HS-27A (cell line): ENCODE data around the gene TMEM51.

ENCODE experiments used
- DNase-seq: peaks from one replicate; pipeline ENCODE4 v3.0.0-alpha.2; 2012; ENCODE audit warnings: low read depth, missing footprints

Gene TMEM51

GRCh38 chr1:15153184-15153841 lies at the start of gene TMEM51:
TMEM51 (plus strand) TSS chr1:15153747; CDS start chr1:15215088, 61,341 bp downstream.
- DNase-seq = no peak

DNA sequence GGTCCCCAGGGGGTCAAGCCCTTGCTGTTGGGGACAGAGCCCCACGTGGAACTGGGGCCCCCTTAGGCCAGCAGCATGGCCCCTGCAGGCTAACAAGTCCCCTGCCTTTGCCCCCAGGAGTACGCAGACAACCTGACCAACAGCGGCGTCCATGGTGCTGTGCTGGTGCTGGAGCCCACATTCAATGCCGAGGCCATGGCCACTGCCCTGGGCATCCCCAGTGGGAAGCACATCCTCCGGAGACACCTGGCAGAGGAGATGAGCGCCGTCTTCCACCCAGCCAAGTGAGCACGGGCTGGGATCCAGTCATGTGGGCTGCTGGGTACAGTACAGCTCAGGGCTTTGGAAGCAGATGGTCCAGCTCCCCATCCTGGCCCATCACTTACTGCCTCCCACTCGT lies 49.6 kb upstream of the TMEM51 start:
- DNase-seq = no peak

DNA sequence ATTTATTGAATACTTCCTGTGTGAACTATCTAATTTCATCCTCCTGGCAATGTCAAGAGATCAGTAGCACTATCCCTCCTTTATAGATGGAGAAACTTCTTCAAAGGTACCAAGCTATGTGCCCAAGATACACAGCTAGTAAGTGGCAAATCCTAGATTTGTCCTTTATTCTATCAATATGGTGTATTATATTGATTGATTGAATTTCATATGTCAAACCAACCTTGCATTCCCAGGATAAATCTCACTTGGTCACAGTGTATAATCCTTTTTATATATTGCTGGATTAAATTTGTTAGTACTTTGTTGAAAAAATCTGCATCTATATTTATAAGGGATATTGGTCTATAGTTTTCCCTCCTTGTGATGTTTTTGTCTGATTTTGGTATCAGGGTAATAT lies 48.8 kb upstream of the TMEM51 start:
- DNase-seq = no peak

DNA sequence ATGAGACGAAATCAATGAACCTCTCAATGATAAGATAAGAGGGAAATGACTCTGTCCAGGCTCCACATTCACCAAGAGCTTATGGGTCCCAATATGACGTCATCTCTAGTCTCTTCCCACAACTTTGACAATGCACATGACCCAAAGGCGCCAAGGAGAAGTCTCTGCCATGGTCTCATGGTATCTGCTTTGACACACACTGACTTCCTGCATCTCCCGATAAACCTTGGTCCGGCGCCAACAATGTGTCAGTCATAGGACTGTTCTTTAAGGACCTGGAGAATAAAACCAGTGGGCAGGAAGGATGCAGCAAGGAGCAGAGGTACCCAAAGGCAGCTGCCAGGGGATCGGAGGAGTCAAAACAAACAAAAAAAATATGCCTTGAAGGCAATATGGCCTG lies 46.9 kb upstream of the TMEM51 start:
- DNase-seq = no peak

- no peak for DNase-seq
Measured at GRCh38 chr1:15107058-15107687, 46.4 kb upstream of the TMEM51 start.

GRCh38 chr1:15107911-15108310 lies 45.6 kb upstream of the TMEM51 start:
- no peak for DNase-seq

- no peak for DNase-seq
Measured at GRCh38 chr1:15110128-15110866, 43.2 kb upstream of the TMEM51 start.

GRCh38 chr1:15110867-15111230 lies 42.7 kb upstream of the TMEM51 start:
- no peak for DNase-seq

DNA sequence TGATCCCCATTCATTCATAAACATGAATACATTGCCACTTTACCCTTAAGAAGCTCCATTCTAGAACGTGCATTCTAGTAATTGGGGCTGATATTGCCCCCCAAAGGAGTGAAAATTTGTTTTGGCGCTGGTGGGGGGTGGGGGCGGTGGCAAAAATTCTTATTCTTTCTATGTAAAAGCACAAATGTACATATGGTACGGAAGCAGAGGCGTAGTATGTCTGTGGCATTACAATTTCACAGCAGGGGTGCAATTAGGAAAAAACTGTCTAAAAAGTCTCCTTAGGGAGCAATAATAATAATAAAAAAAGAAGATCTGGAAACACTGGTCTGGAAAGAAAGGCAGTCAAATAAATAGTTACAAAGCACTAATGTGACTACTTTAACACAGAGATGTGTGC lies 40.4 kb upstream of the TMEM51 start:
- no peak for DNase-seq

- DNase-seq = no peak
Measured at GRCh38 chr1:15114884-15115283, 38.7 kb upstream of the TMEM51 start.

DNA sequence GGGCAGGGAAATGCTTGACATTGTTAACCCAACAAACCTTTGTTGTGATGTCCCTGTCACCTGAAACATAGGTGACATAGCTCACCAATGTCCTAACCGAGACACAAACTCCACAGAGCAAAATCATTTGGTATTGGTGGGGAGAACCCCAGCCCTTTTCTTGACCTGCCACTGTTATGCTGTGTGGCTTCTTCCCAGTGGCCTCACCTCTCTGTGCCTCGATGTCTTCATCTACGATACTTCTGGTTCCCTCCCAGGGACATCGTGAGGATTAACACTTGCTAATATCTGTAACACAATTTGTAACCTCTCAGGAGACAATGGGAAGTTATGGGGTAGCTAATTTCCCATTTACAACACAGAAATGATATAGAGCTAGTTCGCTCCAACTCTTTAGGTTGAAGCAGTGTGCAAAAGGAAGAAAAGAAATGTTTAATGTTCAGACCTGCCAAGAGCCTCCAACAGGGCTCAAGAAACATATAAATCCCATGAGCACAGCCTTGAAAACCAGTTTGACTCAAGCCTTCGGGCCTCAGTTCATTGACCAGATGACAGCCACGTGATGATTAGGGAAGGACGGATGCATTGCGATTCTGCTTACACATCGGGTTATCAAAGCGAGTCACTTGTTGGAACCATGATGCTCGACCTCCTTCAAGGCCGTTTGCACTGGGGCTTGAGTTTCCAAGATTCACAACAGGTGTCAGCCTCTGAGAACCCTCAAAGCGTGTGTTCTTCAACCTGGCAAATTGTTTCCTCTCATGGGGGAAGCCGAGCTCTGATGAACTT lies 37.8 kb upstream of the TMEM51 start:
- no peak for DNase-seq

DNA sequence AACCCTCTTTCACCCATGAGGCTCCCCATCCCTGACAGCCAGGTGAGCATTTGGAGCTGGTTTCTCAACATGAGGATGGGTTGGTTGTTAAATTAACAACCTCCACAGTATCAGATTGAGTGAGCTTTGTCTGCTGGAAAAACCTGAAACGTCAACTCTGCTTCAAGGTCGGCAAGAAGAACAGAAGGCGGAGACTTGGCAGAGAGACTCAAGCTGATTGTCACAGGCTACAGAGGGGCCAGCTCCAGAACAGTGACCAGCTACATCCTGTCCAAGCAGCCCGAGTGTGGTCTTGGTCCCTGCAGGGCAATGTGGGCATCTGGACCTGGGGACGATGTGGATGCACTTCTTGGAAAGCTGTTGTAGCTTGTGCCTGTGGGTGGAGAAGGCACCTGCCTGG lies 36.6 kb upstream of the TMEM51 start:
- no peak for DNase-seq

GRCh38 chr1:15117671-15118325 lies 35.7 kb upstream of the TMEM51 start:
- no peak for DNase-seq

- no peak for DNase-seq
Measured at GRCh38 chr1:15118579-15118978, 35.0 kb upstream of the TMEM51 start.

- DNase-seq = no peak
Measured at GRCh38 chr1:15120251-15120945, 33.1 kb upstream of the TMEM51 start.

GRCh38 chr1:15122331-15122730 lies 31.2 kb upstream of the TMEM51 start:
- no peak for DNase-seq

- no peak for DNase-seq
Measured at GRCh38 chr1:15123270-15123669, 30.3 kb upstream of the TMEM51 start.

- no peak for DNase-seq
Measured at GRCh38 chr1:15123925-15124324, 29.6 kb upstream of the TMEM51 start.

DNA sequence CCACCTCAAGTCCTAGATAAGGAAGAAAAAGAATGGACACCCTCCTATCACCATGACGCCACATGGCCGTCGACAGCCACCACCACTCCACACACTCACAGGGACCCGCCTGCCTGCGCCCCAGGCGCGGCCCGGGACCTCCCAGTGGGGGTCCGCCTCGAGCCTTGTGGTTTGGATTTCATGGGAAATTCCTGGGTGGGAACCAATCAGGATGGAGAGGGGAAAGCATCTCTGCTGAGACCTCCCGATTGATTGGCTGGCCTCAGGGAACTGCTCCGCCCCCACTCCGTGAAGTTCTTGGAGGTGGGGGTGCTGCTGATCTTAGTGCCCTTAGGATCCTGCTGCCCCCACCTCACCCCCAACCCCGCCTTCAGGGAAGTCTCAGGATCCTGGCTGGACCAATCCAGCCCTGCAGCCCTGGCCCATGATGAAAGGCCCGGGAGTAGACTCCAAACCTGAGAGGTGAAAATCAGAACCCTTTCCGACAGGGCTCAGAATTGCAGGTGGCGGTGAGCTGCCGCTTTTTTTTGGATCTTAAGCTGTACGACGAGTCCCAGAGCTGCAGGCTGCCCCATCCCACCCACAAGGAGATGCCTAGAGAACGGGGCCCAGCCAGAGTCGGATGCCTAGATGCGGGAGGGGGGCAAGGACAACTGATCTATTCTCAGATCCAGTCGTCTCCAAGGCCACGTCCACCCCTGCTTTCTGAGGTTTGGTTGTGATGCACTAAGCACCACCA lies 29.0 kb upstream of the TMEM51 start:
- no peak for DNase-seq

- DNase-seq = no peak
Measured at GRCh38 chr1:15125101-15125745, 28.3 kb upstream of the TMEM51 start.
